CD4-positive, alpha-beta T cell treated with Interferon alpha-2 for 1 hour (primary cell): ENCODE data around the gene ZRANB3.
A peak's percentile ranks its signal among the peaks of the same experiment; 100 is the strongest.
"Not testable (repeated sequence)": the region's sequence is repeated elsewhere in the genome, so short reads cannot be mapped to it uniquely, and the experiment has no call there.

Experiments
- DNase-seq, 2 donors: peaks; one replicate each; pipeline ENCODE4 v3.0.0-alpha.2; 2020 to 2022

The ZRANB3 gene

DNA sequence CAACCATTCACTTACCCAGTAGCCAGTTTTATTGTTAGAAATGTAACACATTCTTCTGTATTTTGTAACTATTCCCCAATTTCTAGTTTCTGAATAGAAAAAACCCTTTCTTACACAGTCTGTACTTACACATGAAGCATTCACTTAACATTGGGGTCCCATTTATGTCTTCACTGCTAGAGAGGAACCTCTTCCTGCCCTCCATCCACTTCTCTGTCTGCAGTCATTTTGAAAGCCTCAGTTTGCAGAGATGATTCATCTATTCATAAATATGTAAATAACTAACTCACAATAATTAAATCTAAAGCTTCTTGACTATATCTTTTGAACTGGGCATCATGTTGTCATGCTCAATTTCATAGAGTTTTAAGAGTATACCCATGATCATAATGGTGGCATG, 55.9 kb downstream of the ZRANB3 start:
- DNase-seq = no peak

DNA sequence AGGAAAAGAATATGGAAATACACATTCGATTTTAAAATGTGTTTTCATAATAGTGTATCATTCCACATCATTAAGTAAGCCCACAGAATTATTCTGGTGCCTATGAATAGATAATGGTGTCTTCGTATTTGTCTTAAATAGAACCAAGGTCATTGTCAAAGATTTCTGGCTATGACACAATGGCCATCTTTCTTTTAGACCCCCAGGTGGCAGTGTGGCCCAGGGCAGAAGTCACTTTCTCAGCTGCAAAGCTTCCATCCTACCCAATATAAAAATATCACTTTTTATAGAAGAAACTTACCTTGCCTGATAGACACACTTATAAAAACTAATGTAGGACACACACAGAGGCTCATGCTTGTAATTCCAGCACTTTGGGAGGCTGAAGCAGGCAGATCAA, 57.5 kb downstream of the ZRANB3 start:
- peak; percentile 4 to 29 for DNase-seq

DNA sequence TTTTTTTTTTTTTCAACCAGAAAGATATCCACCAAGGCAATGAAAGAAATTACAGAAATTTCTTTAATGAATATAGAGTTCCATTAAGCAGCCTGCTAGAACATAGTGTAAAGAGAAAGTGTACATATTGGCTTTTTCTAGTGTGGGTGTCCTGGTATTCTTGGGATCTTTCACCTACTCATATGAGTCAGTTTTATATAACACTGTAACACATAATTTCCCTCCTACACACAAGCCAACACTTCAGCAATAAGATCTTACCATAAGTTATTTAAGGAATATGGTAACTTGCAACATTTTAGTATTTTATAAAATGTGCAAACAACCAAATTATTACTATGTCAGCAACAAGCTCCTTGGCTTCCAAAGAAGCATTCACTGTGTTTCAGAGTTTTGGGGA, 59.9 kb downstream of the ZRANB3 start:
- DNase-seq = no peak

DNA sequence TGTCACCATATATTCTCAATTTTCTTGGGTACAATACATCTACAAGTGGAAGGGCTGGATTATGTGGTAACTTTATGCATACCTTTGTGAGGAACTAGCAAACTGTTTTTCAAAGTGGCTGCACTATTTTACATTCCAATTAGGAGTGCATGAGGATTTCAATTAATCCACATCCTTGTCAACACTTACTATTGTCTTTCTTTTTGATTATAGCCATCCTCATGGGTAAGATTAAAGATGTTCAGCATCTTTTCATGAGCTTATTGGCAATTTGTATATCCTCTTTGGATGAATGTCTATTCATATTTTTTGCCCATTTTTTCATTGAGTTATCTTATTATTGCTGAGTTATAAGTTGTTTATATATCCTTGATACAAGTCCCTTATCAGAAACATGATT, 73.7 kb downstream of the ZRANB3 start:
- no peak for DNase-seq

DNA sequence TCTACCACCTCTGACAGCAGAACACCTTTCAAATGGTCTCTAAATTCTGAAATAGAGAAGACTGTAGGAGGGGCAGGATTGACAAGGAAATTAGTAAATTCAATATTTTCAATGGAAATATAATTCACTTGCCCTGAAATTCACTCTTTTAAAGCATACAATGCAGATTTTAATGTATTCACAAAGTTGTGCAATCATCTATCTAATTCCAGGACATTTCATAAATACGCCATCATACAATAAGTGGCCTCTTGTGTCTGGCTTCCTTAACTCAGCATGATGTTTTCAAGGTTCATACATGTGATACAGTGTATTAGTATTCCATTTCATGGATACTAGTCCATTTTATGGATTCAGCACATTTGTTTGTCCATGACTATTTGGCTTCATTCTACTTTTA, 74.2 kb downstream of the ZRANB3 start:
- no peak for DNase-seq

DNA sequence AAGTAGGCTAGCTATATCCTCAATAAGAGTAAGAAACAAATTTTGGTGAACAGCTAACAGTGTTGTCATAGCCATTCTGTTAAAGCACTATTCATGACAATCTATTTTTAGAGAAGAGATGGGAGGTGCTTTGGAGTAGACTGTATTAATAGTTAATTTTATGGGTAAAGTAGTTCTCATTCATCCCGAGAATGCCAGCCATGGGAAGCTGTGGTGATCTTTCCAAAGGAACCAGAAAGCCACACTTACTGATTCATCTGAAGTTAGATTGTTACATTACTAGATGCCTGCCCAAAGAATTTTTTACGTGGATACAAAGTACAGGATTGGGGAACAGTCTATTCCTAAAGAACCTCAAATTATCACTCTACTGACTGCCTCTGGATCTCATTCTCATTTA, 74.6 kb downstream of the ZRANB3 start:
- DNase-seq = no peak

DNA sequence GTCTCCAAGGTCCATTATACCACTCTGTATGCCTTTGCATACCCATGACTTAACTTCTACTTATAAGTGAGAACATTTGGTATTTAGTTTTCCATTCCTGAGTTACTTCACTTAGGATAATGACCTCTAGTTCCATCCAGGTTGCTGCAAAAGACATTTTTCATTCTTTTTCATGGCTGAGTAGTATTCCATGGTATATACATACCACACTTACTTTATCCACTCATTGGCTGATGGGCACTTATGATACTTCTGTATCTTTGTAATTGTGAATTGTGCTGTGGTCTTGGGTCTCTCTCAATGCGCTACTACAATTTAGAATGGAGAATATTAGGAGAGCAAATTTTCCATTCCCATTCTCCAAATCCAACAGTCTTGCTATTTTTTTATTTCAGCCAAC, 76.4 kb downstream of the ZRANB3 start:
- DNase-seq = no peak

DNA sequence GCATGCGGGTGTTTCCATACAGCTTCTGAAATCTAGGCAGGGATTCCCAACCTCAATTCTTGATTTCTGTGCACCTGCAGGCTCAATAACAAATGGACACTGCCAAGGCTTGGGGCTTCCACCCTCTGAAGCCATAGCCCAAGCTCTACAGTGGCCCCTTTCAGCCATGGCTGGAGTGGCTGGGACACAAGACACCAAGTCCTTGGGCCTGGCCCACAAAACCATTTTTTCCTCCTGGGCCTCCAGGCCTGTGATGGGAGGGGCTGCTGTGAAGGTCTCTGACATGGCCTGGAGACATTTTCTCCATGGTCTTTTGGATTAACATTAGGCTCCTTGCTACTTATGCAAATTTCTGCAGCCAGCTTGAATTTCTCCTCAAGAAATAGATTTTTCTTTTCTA, 78.0 kb downstream of the ZRANB3 start:
- DNase-seq = not testable (repeated sequence)

DNA sequence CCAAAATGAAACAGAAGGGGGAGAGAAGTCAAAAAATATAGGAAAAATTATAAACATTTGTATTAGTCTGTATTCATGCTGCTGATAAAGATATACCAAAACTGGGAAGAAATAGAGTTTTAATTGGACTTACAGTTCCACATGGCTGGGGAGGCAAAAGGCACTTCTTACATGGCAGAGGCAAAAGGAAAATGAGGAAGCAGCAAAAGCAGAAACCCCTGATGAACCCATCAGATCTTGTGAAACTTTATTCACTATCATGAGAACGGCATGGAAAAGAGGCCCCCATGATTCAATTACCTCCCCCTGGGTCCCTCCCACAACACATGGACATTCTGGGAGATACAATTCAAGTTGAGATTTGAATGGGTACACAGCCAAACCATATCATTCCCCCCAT, 79.1 kb downstream of the ZRANB3 start:
- no peak for DNase-seq

DNA sequence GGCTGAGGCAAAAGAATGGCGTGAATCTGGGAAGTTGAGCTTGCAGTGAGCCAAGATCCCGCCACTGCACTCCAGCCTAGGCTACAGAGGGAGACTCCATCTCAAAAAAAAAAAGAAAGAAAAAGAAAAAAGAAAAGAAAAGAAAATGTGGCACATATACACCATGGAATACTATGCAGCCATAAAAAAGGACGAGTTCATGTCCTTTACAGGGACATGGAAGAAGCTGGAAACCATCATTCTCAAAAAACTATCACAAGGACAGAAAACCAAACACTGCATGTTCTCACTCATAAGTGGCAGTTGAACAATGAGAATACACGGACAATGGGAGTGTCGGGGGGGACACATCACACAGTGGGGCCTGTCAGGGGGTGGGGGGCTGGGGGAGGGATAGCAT, 88.0 kb downstream of the ZRANB3 start:
- not testable (repeated sequence) for DNase-seq

DNA sequence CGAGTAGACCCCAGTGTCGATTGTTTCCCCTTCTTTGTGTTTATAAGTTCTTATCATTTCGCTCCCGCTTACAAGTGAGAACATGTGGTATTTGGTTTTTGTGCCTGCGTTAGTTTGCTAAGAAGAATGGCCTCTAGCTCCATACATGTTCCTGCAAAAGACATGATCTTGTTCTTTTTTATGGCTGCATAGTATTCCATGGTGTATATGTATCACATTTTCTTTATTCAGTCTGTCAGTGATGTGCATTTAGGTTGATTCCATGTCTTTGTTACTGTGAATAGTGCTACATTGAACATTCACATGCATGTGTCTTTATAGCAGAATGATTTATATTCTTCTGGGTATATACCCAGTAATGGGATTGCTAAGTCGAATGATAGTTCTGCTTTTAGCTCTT, 95.9 kb downstream of the ZRANB3 start:
- not testable (repeated sequence) for DNase-seq

DNA sequence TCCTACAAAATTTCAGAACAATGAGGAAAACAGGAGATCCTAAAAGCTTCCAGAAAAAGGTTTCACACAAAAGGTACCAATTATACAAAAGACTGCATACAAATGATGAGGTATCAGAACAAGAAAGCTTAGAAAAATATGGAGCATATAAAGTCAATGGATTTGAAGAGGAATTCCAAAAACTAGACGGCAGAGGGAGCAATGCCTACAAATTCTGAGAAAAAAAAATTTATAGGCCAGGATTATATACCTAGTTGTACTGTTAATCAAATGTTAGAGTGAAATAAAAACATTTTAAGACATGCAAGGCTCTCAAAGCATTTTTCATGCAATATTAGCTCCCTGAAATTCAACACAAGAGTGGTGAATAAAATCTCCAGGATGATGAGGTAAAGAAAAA, 106.2 kb downstream of the ZRANB3 start:
- DNase-seq = no peak

DNA sequence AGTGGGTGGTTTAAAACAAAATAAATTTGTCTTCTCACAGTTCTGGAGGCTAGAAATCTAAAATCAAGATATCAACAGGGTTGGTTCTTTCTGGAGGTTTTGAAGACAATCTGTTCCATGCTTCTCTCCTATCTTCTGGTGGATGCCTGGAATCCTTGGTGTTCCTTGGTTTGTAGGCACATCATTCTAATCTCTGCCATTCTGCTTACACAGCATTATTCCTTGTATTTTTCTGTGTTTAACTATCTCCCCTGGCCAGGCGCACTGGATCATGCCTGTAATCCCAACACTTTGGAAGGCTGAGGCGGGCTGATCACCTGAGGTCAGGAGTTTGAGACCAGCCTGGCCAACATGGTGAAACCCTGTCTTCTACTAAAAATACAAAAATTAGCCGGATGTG, 108.1 kb downstream of the ZRANB3 start:
- DNase-seq = no peak

DNA sequence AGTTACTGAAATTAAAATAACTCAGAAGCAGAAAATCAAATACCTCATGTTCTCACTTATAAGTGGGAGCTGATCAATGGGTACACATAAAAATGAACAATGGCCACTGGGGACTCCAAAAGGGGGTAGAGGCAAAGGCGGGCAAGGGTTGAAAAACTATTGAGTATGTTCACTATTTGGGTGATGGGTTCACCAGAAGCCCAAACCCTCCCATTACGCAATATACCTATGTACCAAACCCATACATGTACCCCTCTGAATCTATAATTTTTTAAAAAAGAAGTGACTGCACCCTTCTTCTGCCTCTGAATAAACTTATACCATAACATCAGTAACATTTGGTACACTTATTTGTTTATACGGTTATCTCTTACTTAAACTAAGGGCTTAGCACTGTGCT, 119.4 kb downstream of the ZRANB3 start:
- DNase-seq = no peak

DNA sequence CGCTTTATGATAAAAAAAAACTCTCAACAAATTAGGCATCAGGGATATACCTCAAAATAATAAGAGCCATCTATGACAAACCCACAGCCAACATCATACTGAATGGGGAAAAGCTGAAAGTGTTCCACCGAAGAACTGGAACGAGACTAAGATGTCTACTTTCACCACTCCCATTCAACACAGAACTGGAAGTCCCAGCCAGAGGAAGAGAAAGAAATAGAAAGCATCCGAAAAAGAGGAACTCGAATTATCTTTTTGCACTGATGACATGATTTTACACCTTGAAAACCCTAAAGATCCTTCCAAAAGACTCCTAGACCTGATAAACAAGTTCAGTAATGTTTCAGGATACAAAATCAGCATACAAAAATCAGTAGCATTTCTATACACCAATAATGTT, 121.6 kb downstream of the ZRANB3 start:
- DNase-seq = no peak

DNA sequence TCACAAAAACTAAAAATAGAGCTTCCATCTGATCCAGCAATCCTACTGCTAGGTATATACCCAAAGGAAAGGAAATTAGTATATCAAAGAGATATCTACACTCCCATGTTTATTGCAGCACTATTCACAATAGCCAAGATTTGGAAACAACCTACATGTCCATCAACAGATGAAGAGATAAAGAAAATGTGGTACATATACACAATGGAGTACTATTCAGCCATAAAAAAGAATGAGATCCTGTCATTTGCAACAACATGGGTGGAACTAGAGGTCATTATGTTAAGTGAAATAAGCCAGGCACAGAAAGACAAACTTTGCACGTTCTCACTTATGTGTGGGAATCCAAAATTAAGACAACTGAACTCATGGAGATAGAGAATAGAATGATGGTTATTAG, 134.8 kb downstream of the ZRANB3 start:
- DNase-seq = not testable (repeated sequence)

DNA sequence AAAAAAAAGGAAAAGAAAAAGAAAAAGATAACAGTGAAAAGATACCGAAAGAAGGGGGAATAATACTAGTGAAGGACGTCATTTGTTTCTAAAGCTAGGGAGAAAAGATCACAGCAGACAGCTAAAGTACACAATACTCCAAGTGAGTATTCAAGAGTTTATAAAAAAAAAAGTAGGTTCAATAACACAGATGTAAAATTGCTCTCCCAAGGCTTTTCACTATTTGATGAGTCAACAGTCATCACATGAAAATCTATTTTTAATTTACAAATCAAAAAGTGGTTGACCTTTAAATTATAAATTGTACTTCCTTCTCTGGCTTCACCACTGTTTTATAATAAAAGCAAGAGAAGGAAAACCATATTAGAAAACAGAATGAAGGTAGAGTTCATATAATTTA, 144.0 kb downstream of the ZRANB3 start:
- DNase-seq = no peak

DNA sequence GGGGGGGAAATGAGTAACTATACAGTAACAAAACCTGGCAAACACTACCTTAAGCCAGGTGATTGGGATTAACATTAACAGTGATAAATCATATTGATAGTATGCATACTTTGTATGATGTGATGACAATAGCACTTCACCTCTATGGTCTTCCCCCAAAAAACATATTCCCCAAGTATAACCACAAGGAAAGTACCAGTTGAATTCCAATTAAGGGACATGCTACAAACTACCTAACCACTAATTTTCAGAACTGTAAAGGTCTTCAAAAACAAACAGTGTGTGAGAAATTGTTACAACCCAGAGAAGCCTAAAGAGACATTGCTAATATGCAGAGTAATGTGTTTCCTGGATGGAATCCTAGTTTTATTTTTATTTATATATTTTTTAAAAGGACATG, 152.4 kb downstream of the ZRANB3 start:
- DNase-seq = no peak

DNA sequence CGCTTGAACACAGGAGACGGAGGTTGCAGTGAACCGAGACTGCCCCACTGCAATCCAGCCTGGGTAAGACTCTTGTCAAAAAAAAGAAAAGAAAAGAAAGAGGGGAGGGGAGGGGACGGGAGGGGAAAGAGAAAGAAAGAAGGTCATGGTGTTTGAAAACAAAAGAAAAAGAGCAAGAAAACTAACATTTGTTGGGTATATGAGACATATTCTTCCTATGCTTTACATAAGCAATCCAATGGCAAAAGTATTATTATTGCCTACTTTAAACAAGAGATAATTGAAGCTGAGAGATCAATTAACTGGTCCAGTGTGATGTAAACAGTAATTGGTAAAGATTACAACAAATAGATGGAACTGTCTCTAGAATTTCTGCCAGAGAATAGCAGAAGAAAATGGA, 157.3 kb downstream of the ZRANB3 start:
- DNase-seq = no peak

DNA sequence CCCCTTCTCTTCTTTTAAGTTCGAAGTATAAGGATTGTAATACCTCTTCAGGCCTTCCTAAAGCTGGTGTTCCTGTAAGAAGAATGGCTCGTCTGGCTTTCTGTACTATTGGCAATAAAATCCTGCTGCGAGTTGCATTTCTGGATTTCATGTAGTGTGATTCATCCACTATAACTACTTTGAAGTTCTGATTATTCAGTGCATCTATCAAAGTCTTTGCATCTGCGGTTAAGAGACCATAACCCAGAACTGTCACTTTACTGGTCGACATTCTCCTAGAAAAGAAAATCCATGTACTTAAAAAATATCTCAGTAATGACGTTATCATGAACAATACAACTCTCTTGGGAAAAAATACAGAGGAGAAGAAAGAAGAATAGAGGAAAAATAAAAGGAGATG, 181.1 kb downstream of the ZRANB3 start:
- DNase-seq = no peak

DNA sequence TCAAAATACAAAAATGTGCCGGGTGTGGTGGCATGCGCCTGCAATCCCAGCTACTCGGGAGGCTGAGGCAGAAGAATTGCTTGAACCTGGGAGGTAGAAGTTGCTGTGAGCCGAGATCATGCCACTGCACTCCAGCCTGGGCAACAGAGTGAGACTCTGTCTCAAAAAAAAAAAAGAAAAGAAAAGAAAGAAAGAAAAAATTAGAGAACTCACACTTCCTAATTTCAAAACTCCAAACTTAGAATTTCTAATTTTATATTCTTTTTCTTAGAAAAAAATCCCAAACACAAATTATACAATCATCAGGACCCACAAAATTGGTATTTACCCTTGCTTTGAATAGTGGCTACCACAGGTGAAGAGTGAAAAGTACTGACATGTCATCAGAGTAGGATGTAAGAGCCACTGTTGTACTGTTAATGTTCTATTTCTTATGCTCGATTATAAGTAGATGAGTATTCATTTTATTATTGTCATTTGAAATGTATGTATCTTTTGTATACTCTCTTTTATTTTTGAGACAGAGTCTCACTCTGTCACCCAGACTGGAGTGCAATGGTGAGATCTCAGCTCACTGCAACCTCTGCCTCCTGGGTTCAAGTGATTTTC, 182.8 kb downstream of the ZRANB3 start:
- DNase-seq = not testable (repeated sequence)

DNA sequence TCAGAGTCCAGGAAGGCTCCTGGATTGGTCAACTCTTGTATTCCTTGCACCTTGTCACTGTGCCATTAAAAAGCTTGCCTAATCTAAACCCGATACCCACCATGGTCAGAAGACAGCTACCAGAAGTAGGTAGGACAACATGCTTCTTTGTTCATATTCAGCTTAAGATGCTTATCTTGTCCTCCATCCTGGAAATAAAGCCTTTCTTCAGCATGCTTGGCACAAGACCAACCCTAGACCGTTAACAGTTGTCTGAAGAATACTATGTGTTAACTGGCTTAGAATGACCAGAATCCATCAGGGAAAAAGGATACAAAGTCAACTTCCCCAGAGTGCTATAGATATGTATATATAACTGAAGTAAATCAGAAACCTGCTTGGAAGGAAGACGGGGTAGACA, 193.9 kb downstream of the ZRANB3 start:
- no peak for DNase-seq

DNA sequence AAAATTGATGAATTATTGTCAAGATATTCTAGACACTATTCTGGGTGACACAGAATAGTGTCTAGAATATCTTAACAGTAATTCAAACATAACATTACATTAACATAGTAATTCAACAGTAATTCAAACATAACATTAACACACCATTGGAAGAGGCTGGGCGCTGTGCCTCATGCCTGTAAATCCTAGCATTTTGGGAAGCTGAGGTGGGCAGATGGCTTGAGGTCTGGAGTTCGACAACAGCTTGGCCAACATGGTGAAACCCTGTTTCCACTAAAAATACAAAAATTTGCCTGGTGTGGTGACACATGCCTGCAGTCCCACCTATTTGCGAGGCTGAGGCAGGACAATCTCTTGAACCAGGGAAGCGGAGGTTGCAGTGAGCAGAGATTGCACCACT, 195.8 kb downstream of the ZRANB3 start:
- no peak for DNase-seq

DNA sequence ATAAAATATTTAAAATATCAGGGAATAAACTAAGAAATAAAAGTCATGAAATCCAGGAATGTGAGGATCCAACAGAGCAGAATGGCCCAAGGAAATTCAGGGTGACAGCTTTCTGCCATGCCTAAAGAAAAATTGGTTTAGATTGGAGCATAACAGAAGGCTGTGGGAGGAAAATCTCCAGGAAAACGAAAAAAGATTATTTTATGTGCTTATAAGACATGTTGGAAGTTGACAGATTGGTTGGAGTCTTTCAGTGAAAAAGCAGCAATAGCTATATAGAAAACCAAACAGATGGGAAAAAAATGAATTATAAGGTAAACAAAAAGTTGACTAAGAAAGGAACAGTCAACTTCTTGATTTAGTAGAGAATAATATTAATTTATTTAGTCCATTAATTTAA, 203.9 kb downstream of the ZRANB3 start:
- no peak for DNase-seq

DNA sequence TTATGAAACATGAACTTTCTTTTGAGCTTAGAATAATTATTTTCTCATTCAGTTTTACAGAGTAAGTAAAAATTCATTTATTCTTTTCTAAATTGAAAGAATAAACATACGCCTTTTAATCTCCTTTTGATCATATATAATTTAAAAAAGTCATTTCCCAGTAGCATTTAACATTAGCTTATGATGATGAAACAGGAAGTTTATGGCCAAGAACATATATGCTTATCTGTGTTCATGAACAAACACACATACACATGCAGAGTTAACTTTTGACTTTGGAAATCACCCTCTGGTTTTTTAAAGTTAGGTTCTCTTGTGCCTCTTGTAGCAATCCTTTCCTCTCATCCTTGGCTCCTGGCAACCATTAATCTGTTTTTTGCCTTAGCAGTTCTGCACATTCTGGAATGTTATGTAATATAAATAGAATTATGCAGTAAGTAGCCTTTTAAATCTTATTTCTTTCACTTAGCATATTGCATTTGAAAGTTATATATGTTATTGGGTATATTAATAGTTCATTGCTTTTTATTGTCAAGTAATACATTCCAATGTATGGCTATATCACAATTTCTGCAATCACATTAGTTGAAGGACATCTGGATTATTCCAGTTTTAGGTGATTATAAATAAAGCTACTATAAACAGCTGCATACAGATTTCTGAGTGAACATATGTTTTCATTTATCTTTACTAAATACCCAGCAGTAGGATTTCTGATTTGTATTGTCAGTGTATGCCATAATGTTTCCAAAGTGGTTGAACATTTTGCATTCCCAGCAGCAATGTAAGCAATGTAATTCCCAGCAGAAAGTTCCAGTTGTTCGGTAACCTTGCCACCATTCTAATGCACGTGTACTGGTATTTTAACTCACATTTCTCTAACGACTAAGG, 210.3 kb downstream of the ZRANB3 start:
- no peak for DNase-seq
